GM19328 (cell line): Measurements from ENCODE around the gene POLR2J2.
"Not testable (repeated sequence)": the region's sequence is repeated elsewhere in the genome, so short reads cannot be mapped to it uniquely, and the experiment has no call there.

Experiments used
- ATAC-seq: cut with Tn5 transposase; IDR thresholded peaks from one replicate; pipeline ENCODE4 v1.9.1; 2021; ENCODE audit warnings: mild to moderate bottlenecking, moderate library complexity; ENCODE audit not compliant: unreplicated experiment

POLR2J2 gene

GRCh38 chr7:102673447-102674067 lies 2.1 kb upstream of the POLR2J2 start:
- not testable (repeated sequence) for ATAC-seq

- peak; percentile 32 for ATAC-seq
Measured at GRCh38 chr7:102671956-102672307, 469 bp upstream of the POLR2J2 start.

- not testable (repeated sequence) for ATAC-seq
Measured at GRCh38 chr7:102667523-102667922, 3.9 kb downstream of the POLR2J2 start.

GRCh38 chr7:102666850-102667249 lies 4.6 kb downstream of the POLR2J2 start:
- not testable (repeated sequence) for ATAC-seq

- ATAC-seq = not testable (repeated sequence)
Measured at GRCh38 chr7:102664765-102665164, 6.7 kb downstream of the POLR2J2 start.

GRCh38 chr7:102649924-102650323 lies 21.5 kb downstream of the POLR2J2 start, which contains the start of gene SPDYE2B:
Gene SPDYE2B (plus strand): TSS chr7:102650319. CDS start chr7:102652349, 2,030 bp downstream.
- ATAC-seq = not testable (repeated sequence)

- ATAC-seq = not testable (repeated sequence)
Measured at GRCh38 chr7:102647813-102648212, 23.6 kb downstream of the POLR2J2 start.

GRCh38 chr7:102643404-102643803 lies 28.1 kb downstream of the POLR2J2 start:
- ATAC-seq = not testable (repeated sequence)

GRCh38 chr7:102642691-102643090 lies 28.8 kb downstream of the POLR2J2 start, which contains the start of gene UPK3BL1:
Gene UPK3BL1 (minus strand): TSS chr7:102642791. CDS start chr7:102642741, 50 bp downstream.
- not testable (repeated sequence) for ATAC-seq

- ATAC-seq = not testable (repeated sequence)
Measured at GRCh38 chr7:102638848-102639247, 32.6 kb downstream of the POLR2J2 start.

GRCh38 chr7:102636956-102637355 lies 34.5 kb downstream of the POLR2J2 start:
- not testable (repeated sequence) for ATAC-seq

- not testable (repeated sequence) for ATAC-seq
Measured at GRCh38 chr7:102635354-102635753, 36.1 kb downstream of the POLR2J2 start.

- not testable (repeated sequence) for ATAC-seq
Measured at GRCh38 chr7:102634299-102634698, 37.2 kb downstream of the POLR2J2 start.

- not testable (repeated sequence) for ATAC-seq
Measured at GRCh38 chr7:102630622-102631021, 40.8 kb downstream of the POLR2J2 start.

GRCh38 chr7:102627271-102627904 lies 44.1 kb downstream of the POLR2J2 start:
- not testable (repeated sequence) for ATAC-seq

GRCh38 chr7:102618122-102618521 lies 53.3 kb downstream of the POLR2J2 start:
- not testable (repeated sequence) for ATAC-seq

GRCh38 chr7:102616507-102617125 lies 54.8 kb downstream of the POLR2J2 start, which contains the start of gene RASA4:
Gene RASA4 (minus strand): TSS chr7:102616756. CDS start chr7:102616689, 67 bp downstream.
- ATAC-seq = peak; percentile 79
